ENCODE measurements around the gene SLC25A47. TPM values are rescaled to one million over a fixed set of nuclear protein-coding genes. Genes with fewer than 3 reads are reported as not detected.

Gene SLC25A47
- total RNA-seq, 1 experiment from 2014 or later: not detected

- no peaks in the 10 kb centered on the region; the same call in 1 of the 2 replicates for H3K36me3 ChIP-seq (ENCODE audit: control insufficient read depth, insufficient read depth, low read length)
- TF ChIP-seq CTCF (IDR thresholded peaks at IDR 0.05) (no peak), REST (IDR thresholded peaks at IDR 0.05; ENCODE audit: insufficient read depth in 1 of 2, low read depth in 2 of 2, low read length in 1 of 2) (no peak), POLR2AphosphoS5 (IDR thresholded peaks at IDR 0.05; ENCODE audit: low read depth, low read length) (no peak), TCF7L2 (IDR thresholded peaks at IDR 0.05; ENCODE audit: low read depth, low read length) (no peak), SIN3A (IDR thresholded peaks at IDR 0.05; ENCODE audit: borderline replicate concordance, insufficient read depth, low read depth, low read length) (no peak)
- intact Hi-C loops (cut with micrococcal nuclease; ENCODE audit: unreplicated experiment) (no loop called here), in situ Hi-C loops (cut with HindIII; ENCODE audit: low pct_unique_long_range_greater_than_20kb, low sequenced_read_pairs) (no loop called here)
- CTCF ChIA-PET: no interaction called here
- no peaks in the 10 kb centered on the region for H3K9me3 ChIP-seq (ENCODE audit: control insufficient read depth, insufficient read depth, low read depth, low read length)
- no peaks in the 10 kb centered on the region for H3K27me3 ChIP-seq (ENCODE audit: control insufficient read depth, insufficient read depth, low read length)
- H3K27ac ChIP-seq (ENCODE audit: low read length): no peak overlapping the region
- DNase-seq (ENCODE audit: low read depth, low spot score) (no peak), ATAC-seq (no peak)
- BruUV-seq (replicated peaks): no TSS peak
- no peak overlapping the region for H3K4me3 ChIP-seq (ENCODE audit: low read depth in 2 of 2, low read length in 2 of 2)
- H3K4me1 ChIP-seq (ENCODE audit: control insufficient read depth, insufficient read depth, low read length): peaks cover 13% of the 10 kb centered on the region
- POLR2A ChIA-PET: no interaction called here
Observed at GRCh38 chr14:100275214-100275613, 47.9 kb upstream of the SLC25A47 start.

GRCh38 chr14:100278702-100279101 lies 44.4 kb upstream of the SLC25A47 start:
- Histone ChIP-seq H3K4me3 (ENCODE audit: low read depth in 2 of 2, low read length in 2 of 2) (no peak overlapping the region), H3K36me3 (ENCODE audit: control insufficient read depth, insufficient read depth, low read length) (no peaks in the 10 kb centered on the region; the same call in 1 of the 2 replicates), H3K4me1 (ENCODE audit: control insufficient read depth, insufficient read depth, low read length) (peaks cover 39% of the 10 kb centered on the region), H3K27ac (ENCODE audit: low read length) (peak overlapping the region; percentile 63; the same call in 1 of the 2 replicates), H3K27me3 (ENCODE audit: control insufficient read depth, insufficient read depth, low read length) (no peaks in the 10 kb centered on the region), H3K9me3 (ENCODE audit: control insufficient read depth, insufficient read depth, low read depth, low read length) (no peaks in the 10 kb centered on the region)
- in situ Hi-C loops (cut with HindIII; ENCODE audit: low pct_unique_long_range_greater_than_20kb, low sequenced_read_pairs): no loop called here
- POLR2A ChIA-PET: interaction anchor here (0.7 kb wide), 1 partner anchor 37 kb away, joined by 3 read pairs; no protein-coding TSS in a partner anchor
- ATAC-seq (peak; percentile 61), DNase-seq (ENCODE audit: low read depth, low spot score) (no peak)
- CTCF ChIA-PET: no interaction called here
- TF ChIP-seq CTCF (IDR thresholded peaks at IDR 0.05): no peak
- intact Hi-C loops (cut with micrococcal nuclease; ENCODE audit: unreplicated experiment): no loop called here
- no TSS peak for BruUV-seq (replicated peaks)
